Endothelial cell of umbilical vein (primary cell): ENCODE results near the gene SLC35F3. TPM values are rescaled to one million over a fixed set of nuclear protein-coding genes. Genes with fewer than 3 reads are reported as not detected.

Experiments used
- BruUV-seq: library from RNA; stranded (reverse); fragments of 400-500 nt; replicated peaks from 2 replicates; lab custom pipeline; 2021; lab: Mats Ljungman, UMichigan
- CTCF ChIA-PET: fragments of 300-600, 350-600 bp; sonication (Branson Sonifier 250); formaldehyde crosslinking; loops from one replicate; lab custom pipeline; 2021; ENCODE audit warnings: antibody characterized with exemption, inconsistent platforms; lab: Charles Lee
- POLR2A ChIA-PET: fragments of 300-600, 350-600 bp; sonication (Branson Sonifier 250); formaldehyde crosslinking; loops from one replicate; lab custom pipeline; 2021; ENCODE audit warnings: antibody characterized with exemption, inconsistent platforms; lab: Charles Lee
- DNase-seq: peaks from one replicate; pipeline ENCODE4 v3.0.0-alpha.2; 2011; ENCODE audit warnings: low read depth, low spot score
- FAIRE-seq: peaks from 2 replicates; lab custom pipeline; 2011; peaks lifted over from hg19 to GRCh38; lab: Jason Lieb, UNC
- H2AFZ ChIP-seq: 2 replicates; pipeline ENCODE4 v1.6.0; 2012; ENCODE audit warnings: low read depth, low read length, control low read depth, inconsistent platforms
- H3K27ac ChIP-seq: 2 replicates; pipeline ENCODE4 v1.5.1; 2011; ENCODE audit warnings: low read depth, mild to moderate bottlenecking, control low read depth, low read length, moderate library complexity; ENCODE audit not compliant: insufficient read depth
- H3K27me3 ChIP-seq, 2 experiments: 2 replicates each; pipeline versions ENCODE4 v1.6.0 to v1.6.1; 2011; ENCODE audit warnings: low read length in 2 of 2, mixed read lengths in 1 of 2; ENCODE audit not compliant: control insufficient read depth in 2 of 2, insufficient read depth in 2 of 2
- H3K36me3 ChIP-seq, 2 experiments: 2 replicates in 1 of 2; 3 replicates in 1 of 2; pipeline ENCODE4 v1.5.1; 2011; ENCODE audit warnings: low read length in 2 of 2, mild to moderate bottlenecking in 1 of 2, moderate library complexity in 1 of 2; ENCODE audit not compliant: control insufficient read depth in 2 of 2, insufficient read depth in 2 of 2; ENCODE audit errors: extremely low read depth in 1 of 2
- H3K4me1 ChIP-seq: 3 replicates; pipeline ENCODE4 v1.5.1; 2011; ENCODE audit warnings: mild to moderate bottlenecking, low read length; ENCODE audit not compliant: control insufficient read depth, insufficient read depth; ENCODE audit errors: extremely low read depth
- H3K4me2 ChIP-seq: 2 replicates; pipeline ENCODE4 v1.6.1; 2011; ENCODE audit warnings: low read length, control low read depth, mixed read lengths; ENCODE audit not compliant: insufficient read depth
- H3K4me3 ChIP-seq, 3 experiments: fragments of 200-600 bp in 1 of 3; sonication (generic), shearing (Covaris generic) in 1 of 3; replicated peaks in 1 of 3; 2 replicates each; pipeline ENCODE4 v1.5.1; 2011 to 2016; ENCODE audit warnings: control low read depth in 3 of 3, low read length in 3 of 3, mild to moderate bottlenecking in 2 of 3, inconsistent platforms in 1 of 3, low read depth in 1 of 3, moderate library complexity in 1 of 3; ENCODE audit not compliant: insufficient read depth in 1 of 3
- H3K79me2 ChIP-seq: 2 replicates; pipeline ENCODE4 v1.6.0; 2012; ENCODE audit warnings: low read length, inconsistent platforms; ENCODE audit not compliant: control insufficient read depth, insufficient read depth
- H3K9ac ChIP-seq: replicated peaks from 2 replicates; pipeline ENCODE3; 2011; ENCODE audit warnings: low read length, control low read depth; ENCODE audit not compliant: insufficient read depth; ENCODE audit errors: extremely low read depth
- H3K9me1 ChIP-seq: replicated peaks from 3 replicates; pipeline ENCODE4 v1.6.0; 2011; ENCODE audit warnings: mild to moderate bottlenecking, low read length; ENCODE audit not compliant: control insufficient read depth, insufficient read depth; ENCODE audit errors: extremely low read depth
- H3K9me3 ChIP-seq: replicated peaks from 2 replicates; pipeline ENCODE4 v1.5.1; 2012; ENCODE audit warnings: low read length, inconsistent platforms; ENCODE audit not compliant: control insufficient read depth, insufficient read depth
- H4K20me1 ChIP-seq: replicated peaks from 2 replicates; pipeline ENCODE3; 2011; ENCODE audit warnings: mild to moderate bottlenecking, low read length; ENCODE audit not compliant: control insufficient read depth, insufficient read depth; ENCODE audit errors: extremely low read depth
- FOS ChIP-seq: IDR thresholded peaks from 2 replicates; pipeline ENCODE4 v1.6.1; 2011; ENCODE audit warnings: mild to moderate bottlenecking, low read length, moderate library complexity, borderline replicate concordance; ENCODE audit not compliant: insufficient read depth
- MYC ChIP-seq: IDR thresholded peaks from one replicate; pipeline ENCODE4 v1.6.1; 2011; ENCODE audit warnings: mild to moderate bottlenecking, low read depth, low read length
- dilution Hi-C: fragments of 300-500 bp; cut with MboI; formaldehyde crosslinking; loops from one replicate; pipeline ENCODE4 v1.15.0; 2019; ENCODE audit warnings: low sequenced_read_pairs; ENCODE audit not compliant: extremely low pct_ligation_motif_present
- intact Hi-C: fragments of 100-400 bp; cut with micrococcal nuclease; formaldehyde crosslinking; loops from one replicate; pipeline ENCODE4 v1.10.0; 2022
- polyA plus RNA-seq, 4 experiments: library from polyadenylated mRNA; depleted of rRNA in 3 of 4; stranded (reverse) in 3 of 4; unstranded in 1 of 4; fragments of >200 nt; gene quantifications; 2 replicates each; pipeline versions ENCODE4 v1.2.1 to v1.2.3, GENCODE V29; 2011 to 2012; ENCODE audit warnings: missing spikeins in 1 of 4
- total RNA-seq: library from RNA; stranded (reverse); gene quantifications from 2 replicates; pipeline ENCODE4 v1.2.3, GENCODE V29; 2021
- TF ChIP-seq, protein P1 (sequence below), 2 donors: IDR thresholded peaks; 1 replicate in 1 of 2; 2 replicates in 1 of 2; pipeline ENCODE4 v1.5.1; 2011; ENCODE audit warnings: low read length in 2 of 2, mild to moderate bottlenecking in 2 of 2, moderate library complexity in 2 of 2, control low read depth in 1 of 2, inconsistent platforms in 1 of 2, low read depth in 1 of 2; ENCODE audit not compliant: insufficient read depth in 1 of 2; ENCODE audit errors: extremely low read depth in 1 of 2
- TF ChIP-seq, protein P2 (sequence below): IDR thresholded peaks from 2 replicates; pipeline ENCODE4 v1.6.1; 2011; ENCODE audit not compliant: insufficient read depth, insufficient read length

Gene SLC35F3
- total and polyA plus RNA-seq, 2 donors (not counting 3 experiments of a cell fraction or from before 2014, with no cell fraction given): not detected

DNA sequence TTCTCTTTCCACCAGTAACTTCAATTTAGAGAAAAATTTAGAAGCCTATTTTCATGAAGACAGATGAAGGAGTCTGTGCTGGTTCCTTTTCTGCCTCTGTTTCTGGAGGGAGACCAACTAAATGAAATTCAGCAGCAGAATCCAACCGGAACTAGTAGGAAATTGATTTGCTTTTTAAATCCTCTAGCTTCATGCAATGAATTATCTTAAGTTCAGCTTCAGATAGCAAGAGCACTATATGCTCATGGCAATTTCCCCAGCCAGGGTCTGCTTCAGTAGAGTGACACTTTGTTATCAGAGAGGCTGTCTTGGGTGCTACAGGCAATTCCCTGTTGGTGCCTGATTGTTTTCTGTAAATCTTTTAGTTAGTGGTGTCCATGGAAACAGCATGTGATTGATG, 189.7 kb downstream of the SLC35F3 start:
- FAIRE-seq: no peak
- H4K20me1 ChIP-seq: no peaks in the 10 kb centered on the region
- no peaks in the 10 kb centered on the region for H3K9me3 ChIP-seq
- no peaks in the 10 kb centered on the region for H3K27me3 ChIP-seq
- no peak overlapping the region for H3K4me2 ChIP-seq
- H3K27ac ChIP-seq: no peak overlapping the region
- no peak overlapping the region for H3K9ac ChIP-seq
- no peak overlapping the region for H2AFZ ChIP-seq
- intact Hi-C loops: no loop called here
- BruUV-seq: no TSS peak
- no peaks in the 10 kb centered on the region for H3K4me1 ChIP-seq
- POLR2A ChIA-PET: no interaction called here
- no peak overlapping the region for H3K4me3 ChIP-seq
- no peaks in the 10 kb centered on the region for H3K9me1 ChIP-seq
- CTCF ChIA-PET: no interaction called here
- dilution Hi-C loops: no loop called here
- H3K36me3 ChIP-seq: no peaks in the 10 kb centered on the region
- no peak for DNase-seq
- H3K79me2 ChIP-seq: no peaks in the 10 kb centered on the region
- TF ChIP-seq MYC: no peak
- TF ChIP-seq FOS: no peak
- TF ChIP-seq, protein P1, sequence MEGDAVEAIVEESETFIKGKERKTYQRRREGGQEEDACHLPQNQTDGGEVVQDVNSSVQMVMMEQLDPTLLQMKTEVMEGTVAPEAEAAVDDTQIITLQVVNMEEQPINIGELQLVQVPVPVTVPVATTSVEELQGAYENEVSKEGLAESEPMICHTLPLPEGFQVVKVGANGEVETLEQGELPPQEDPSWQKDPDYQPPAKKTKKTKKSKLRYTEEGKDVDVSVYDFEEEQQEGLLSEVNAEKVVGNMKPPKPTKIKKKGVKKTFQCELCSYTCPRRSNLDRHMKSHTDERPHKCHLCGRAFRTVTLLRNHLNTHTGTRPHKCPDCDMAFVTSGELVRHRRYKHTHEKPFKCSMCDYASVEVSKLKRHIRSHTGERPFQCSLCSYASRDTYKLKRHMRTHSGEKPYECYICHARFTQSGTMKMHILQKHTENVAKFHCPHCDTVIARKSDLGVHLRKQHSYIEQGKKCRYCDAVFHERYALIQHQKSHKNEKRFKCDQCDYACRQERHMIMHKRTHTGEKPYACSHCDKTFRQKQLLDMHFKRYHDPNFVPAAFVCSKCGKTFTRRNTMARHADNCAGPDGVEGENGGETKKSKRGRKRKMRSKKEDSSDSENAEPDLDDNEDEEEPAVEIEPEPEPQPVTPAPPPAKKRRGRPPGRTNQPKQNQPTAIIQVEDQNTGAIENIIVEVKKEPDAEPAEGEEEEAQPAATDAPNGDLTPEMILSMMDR (IDR thresholded peaks at IDR 0.05; ENCODE audit: extremely low read depth in 1 of 2, insufficient read depth in 1 of 2, low read depth in 1 of 2, low read length in 2 of 2): no peak

DNA sequence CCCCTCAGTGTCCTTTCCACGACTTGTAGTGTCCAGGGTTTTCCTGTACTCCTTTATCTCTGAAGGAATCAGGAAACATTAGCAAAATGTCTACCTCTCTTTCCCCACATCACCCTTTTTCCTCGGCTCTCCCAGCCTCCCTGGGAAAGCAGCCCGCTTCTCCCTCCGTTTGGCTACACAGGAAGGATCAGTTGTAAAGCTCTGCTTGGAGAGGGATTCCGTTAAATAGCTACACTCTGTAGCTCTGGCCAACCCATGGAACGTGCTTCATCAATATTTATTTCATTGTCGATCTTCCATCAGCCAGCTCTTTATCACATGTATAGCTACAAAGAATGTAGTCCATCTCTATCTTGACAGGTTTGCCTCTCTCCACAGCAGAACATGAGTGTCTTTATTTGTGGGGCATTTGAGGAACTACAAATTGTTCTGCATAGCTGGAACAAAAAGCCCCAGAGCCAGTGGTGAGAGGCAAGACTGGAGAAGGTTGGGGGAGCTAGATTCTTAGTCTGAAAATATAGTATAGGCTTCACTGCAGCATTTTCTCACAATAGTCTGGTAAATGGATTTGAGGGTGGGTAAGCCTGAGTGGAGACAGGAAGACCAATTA, 191.8 kb downstream of the SLC35F3 start:
- no peaks in the 10 kb centered on the region for H3K9me1 ChIP-seq
- BruUV-seq: no TSS peak
- intact Hi-C loops: no loop called here
- no peak for TF ChIP-seq MYC
- TF ChIP-seq, protein P2, sequence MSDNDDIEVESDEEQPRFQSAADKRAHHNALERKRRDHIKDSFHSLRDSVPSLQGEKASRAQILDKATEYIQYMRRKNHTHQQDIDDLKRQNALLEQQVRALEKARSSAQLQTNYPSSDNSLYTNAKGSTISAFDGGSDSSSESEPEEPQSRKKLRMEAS: no peak
- ChIA-PET POLR2A (no interaction called here), CTCF (interaction anchor here (1.3 kb wide), 1 partner anchor 10 kb away, joined by 3 read pairs; no protein-coding TSS in a partner anchor)
- H3K9ac ChIP-seq: no peak overlapping the region
- H4K20me1 ChIP-seq: no peaks in the 10 kb centered on the region
- no peaks in the 10 kb centered on the region for H3K36me3 ChIP-seq
- dilution Hi-C loops: no loop called here
- H3K27ac ChIP-seq: no peak overlapping the region
- no peaks in the 10 kb centered on the region for H3K9me3 ChIP-seq
- no peak overlapping the region for H3K4me3 ChIP-seq
- H2AFZ ChIP-seq: no peak overlapping the region
- H3K79me2 ChIP-seq: no peaks in the 10 kb centered on the region
- no peaks in the 10 kb centered on the region for H3K27me3 ChIP-seq
- DNase-seq: no peak
- no peak for FAIRE-seq
- no peak overlapping the region for H3K4me2 ChIP-seq
- no peaks in the 10 kb centered on the region for H3K4me1 ChIP-seq
